Measurements from ENCODE around the gene MECP2. TPM values are rescaled to one million over a fixed set of nuclear protein-coding genes. Genes with fewer than 3 reads are reported as not detected.

MECP2 gene
- total RNA-seq, 4 donors from 2014 or later, result 57.7 to 79.4 (median 64.8) TPM

GRCh38 chrX:154072192-154072591 lies 25.3 kb downstream of the MECP2 start:
- no peak overlapping the region for H3K27ac ChIP-seq (replicated peaks in 1 of 4)
- intact Hi-C loops (cut with DNase I), result no loop called here
- TF ChIP-seq POLR2A (IDR thresholded peaks at IDR 0.05; ENCODE audit: low read depth) (no peak), CTCF (IDR thresholded peaks at IDR 0.05) (no peak), EP300 (IDR thresholded peaks at IDR 0.05) (no peak), POLR2AphosphoS5 (IDR thresholded peaks at IDR 0.05) (no peak)
- DNase-seq (ENCODE audit: extremely low spot score), result no peak
- peaks cover 0 to 6% (median 0%) of the 10 kb centered on the region in 4 donors for H3K27me3 ChIP-seq
- H3K4me3 ChIP-seq, result no peak overlapping the region
- WGBS, result 64% methylated on average over 1 of the region's 1 CpG
- no peaks in the 10 kb centered on the region for H3K36me3 ChIP-seq
- H3K4me1 ChIP-seq, result peaks cover 6 to 61% (median 43%) of the 10 kb centered on the region in 4 donors
- no peaks in the 10 kb centered on the region for H3K9me3 ChIP-seq

- no peak for TF ChIP-seq POLR2AphosphoS5 (IDR thresholded peaks at IDR 0.05)
- no peak for TF ChIP-seq POLR2A (IDR thresholded peaks at IDR 0.05; ENCODE audit: low read depth)
- no peak for TF ChIP-seq EP300 (IDR thresholded peaks at IDR 0.05)
- TF ChIP-seq CTCF (IDR thresholded peaks at IDR 0.05), result no peak
- Histone ChIP-seq H3K27me3 (peaks cover 0 to 6% (median 0%) of the 10 kb centered on the region in 4 donors), H3K4me1 (peaks cover 21 to 67% (median 47%) of the 10 kb centered on the region in 4 donors), H3K9me3 (no peaks in the 10 kb centered on the region), H3K36me3 (no peaks in the 10 kb centered on the region), H3K4me3 (no peak overlapping the region), H3K27ac (replicated peaks in 1 of 4) (no peak overlapping the region)
- no peak for DNase-seq (ENCODE audit: extremely low spot score)
- WGBS, result 81% methylated on average over 3 of the region's 3 CpGs
- intact Hi-C loops (cut with DNase I), result no loop called here
Observed at GRCh38 chrX:154068560-154068959, 29.0 kb downstream of the MECP2 start.

GRCh38 chrX:154064637-154065435 lies 32.7 kb downstream of the MECP2 start:
- no peak for DNase-seq (ENCODE audit: extremely low spot score)
- H3K4me3 ChIP-seq, result no peak overlapping the region
- H3K36me3 ChIP-seq, result no peaks in the 10 kb centered on the region
- no peaks in the 10 kb centered on the region for H3K27me3 ChIP-seq
- no peak overlapping the region for H3K27ac ChIP-seq (replicated peaks in 1 of 4)
- no peaks in the 10 kb centered on the region for H3K9me3 ChIP-seq
- intact Hi-C loops (cut with DNase I), result no loop called here
- H3K4me1 ChIP-seq, result peaks cover 38 to 84% (median 69%) of the 10 kb centered on the region in 4 donors
- 77% methylated on average over 7 of the region's 9 CpGs for WGBS
- TF ChIP-seq POLR2AphosphoS5 (IDR thresholded peaks at IDR 0.05) (no peak), CTCF (IDR thresholded peaks at IDR 0.05) (no peak), POLR2A (IDR thresholded peaks at IDR 0.05; ENCODE audit: low read depth) (no peak), EP300 (IDR thresholded peaks at IDR 0.05) (no peak)

GRCh38 chrX:154063234-154063633 lies 34.3 kb downstream of the MECP2 start:
- intact Hi-C loops (cut with DNase I), result no loop called here
- TF ChIP-seq POLR2AphosphoS5 (IDR thresholded peaks at IDR 0.05), result no peak
- peaks cover 46 to 86% (median 81%) of the 10 kb centered on the region in 4 donors for H3K4me1 ChIP-seq
- WGBS, result 68% methylated on average over 4 of the region's 4 CpGs
- no peak overlapping the region for H3K27ac ChIP-seq (replicated peaks in 1 of 4)
- DNase-seq (ENCODE audit: extremely low spot score), result no peak
- no peaks in the 10 kb centered on the region for H3K9me3 ChIP-seq
- H3K4me3 ChIP-seq, result no peak overlapping the region
- no peaks in the 10 kb centered on the region for H3K36me3 ChIP-seq
- no peaks in the 10 kb centered on the region for H3K27me3 ChIP-seq

GRCh38 chrX:154061801-154062200 lies 35.7 kb downstream of the MECP2 start:
- H3K27me3 ChIP-seq, result no peaks in the 10 kb centered on the region
- H3K4me1 ChIP-seq, result peaks cover 56 to 91% (median 84%) of the 10 kb centered on the region in 4 donors
- DNase-seq (ENCODE audit: extremely low spot score), result no peak
- H3K27ac ChIP-seq (replicated peaks in 1 of 4), result no peak overlapping the region
- WGBS, result 68% methylated on average over 8 of the region's 8 CpGs
- no peaks in the 10 kb centered on the region for H3K9me3 ChIP-seq
- no peak for TF ChIP-seq EP300 (IDR thresholded peaks at IDR 0.05)
- TF ChIP-seq POLR2AphosphoS5 (IDR thresholded peaks at IDR 0.05), result no peak
- TF ChIP-seq POLR2A (IDR thresholded peaks at IDR 0.05; ENCODE audit: low read depth), result no peak
- no peak for TF ChIP-seq CTCF (IDR thresholded peaks at IDR 0.05)
- intact Hi-C loops (cut with DNase I), result no loop called here
- H3K4me3 ChIP-seq, result no peak overlapping the region
- H3K36me3 ChIP-seq, result peaks cover 0 to 1% (median 0%) of the 10 kb centered on the region in 4 donors

Data from esophagus muscularis mucosa (tissue), 4 donors.